Brain microvascular endothelial cell (primary cell): ENCODE measurements around the gene ATRN.

Experiments
- DNase-seq: peaks from one replicate; pipeline ENCODE4 v3.0.0-alpha.2; 2020
- H3K27ac ChIP-seq: fragments of 250-450 bp; sonication (Bioruptor Pico); 2 replicates; pipeline ENCODE4 v1.5.1; 2020; ENCODE audit warnings: mild to moderate bottlenecking, moderate library complexity
- H3K27me3 ChIP-seq: fragments of 250-450 bp; sonication (Bioruptor Pico); replicated peaks from 2 replicates; pipeline ENCODE4 v1.5.1; 2020; ENCODE audit warnings: mild to moderate bottlenecking
- H3K36me3 ChIP-seq: fragments of 250-450 bp; sonication (Bioruptor Pico); replicated peaks from 2 replicates; pipeline ENCODE4 v1.5.1; 2020; ENCODE audit warnings: mild to moderate bottlenecking
- H3K4me3 ChIP-seq: 2 replicates; pipeline ENCODE4 v1.5.1; 2011; ENCODE audit warnings: low read depth, mild to moderate bottlenecking, control low read depth, low read length, moderate library complexity
- CTCF ChIP-seq: IDR thresholded peaks from 2 replicates; pipeline ENCODE4 v1.5.1; 2011; ENCODE audit warnings: low read depth, mild to moderate bottlenecking, moderate library complexity, low read length, control low read depth, inconsistent platforms; ENCODE audit errors: missing control alignments
- in situ Hi-C: cut with HindIII; loops from 2 replicates; pipeline ENCODE4 v1.10.0; 2017; ENCODE audit warnings: low sequenced_read_pairs, low pct_ligation_motif_present

ATRN gene

GRCh38 chr20:3669710-3670367 lies 199.0 kb downstream of the ATRN start:
- no peaks in the 10 kb centered on the region for H3K36me3 ChIP-seq
- in situ Hi-C loops = no loop called here
- no peaks in the 10 kb centered on the region for H3K27me3 ChIP-seq
- no peak for DNase-seq
- TF ChIP-seq CTCF = no peak
- H3K4me3 ChIP-seq = no peak overlapping the region
- no peak overlapping the region for H3K27ac ChIP-seq

GRCh38 chr20:3670511-3670910 lies 199.7 kb downstream of the ATRN start:
- H3K27ac ChIP-seq = no peak overlapping the region
- in situ Hi-C loops = no loop called here
- H3K4me3 ChIP-seq = no peak overlapping the region
- peak; percentile 30 for TF ChIP-seq CTCF
- no peaks in the 10 kb centered on the region for H3K36me3 ChIP-seq
- no peak for DNase-seq
- peaks cover 3% of the 10 kb centered on the region for H3K27me3 ChIP-seq

GRCh38 chr20:3670945-3671344 lies 200.1 kb downstream of the ATRN start:
- no peak for TF ChIP-seq CTCF
- Histone ChIP-seq H3K27ac (no peak overlapping the region), H3K4me3 (no peak overlapping the region), H3K36me3 (no peaks in the 10 kb centered on the region), H3K27me3 (peaks cover 3% of the 10 kb centered on the region)
- DNase-seq = no peak
- in situ Hi-C loops = no loop called here

- Histone ChIP-seq H3K27me3 (peaks cover 3% of the 10 kb centered on the region), H3K4me3 (no peak overlapping the region), H3K36me3 (no peaks in the 10 kb centered on the region), H3K27ac (no peak overlapping the region)
- DNase-seq = no peak
- no peak for TF ChIP-seq CTCF
- in situ Hi-C loops = no loop called here
These were observed 201.2 kb downstream of the ATRN start for GRCh38 chr20:3671986-3672546.

- Histone ChIP-seq H3K27ac (no peak overlapping the region), H3K4me3 (no peak overlapping the region), H3K36me3 (no peaks in the 10 kb centered on the region), H3K27me3 (peaks cover 3% of the 10 kb centered on the region)
- DNase-seq = no peak
- TF ChIP-seq CTCF = no peak
- in situ Hi-C loops = no loop called here
These were observed 201.8 kb downstream of the ATRN start for GRCh38 chr20:3672547-3673171.
